ENCODE data around the gene SAMMSON. TPM values are rescaled to one million over a fixed set of nuclear protein-coding genes. Genes with fewer than 3 reads are reported as not detected.

Gene SAMMSON
- total RNA-seq, 1 experiment from 2014 or later, result not detected

GRCh38 chr3:70049761-70050160, 50.2 kb downstream of the SAMMSON start:
- Histone ChIP-seq H3K36me3 (ENCODE audit: control insufficient read depth, insufficient read depth, low read length) (no peaks in the 10 kb centered on the region), H3K9me3 (ENCODE audit: control insufficient read depth, insufficient read depth, low read depth, low read length) (no peaks in the 10 kb centered on the region), H3K4me3 (ENCODE audit: low read depth in 2 of 2, low read length in 2 of 2) (no peak overlapping the region), H3K27ac (ENCODE audit: low read length) (no peak overlapping the region), H3K4me1 (ENCODE audit: control insufficient read depth, insufficient read depth, low read length) (no peaks in the 10 kb centered on the region), H3K27me3 (ENCODE audit: control insufficient read depth, insufficient read depth, low read length) (no peaks in the 10 kb centered on the region)
- CTCF ChIA-PET, result no interaction called here
- in situ Hi-C loops (cut with HindIII; ENCODE audit: low pct_unique_long_range_greater_than_20kb, low sequenced_read_pairs) (no loop called here), intact Hi-C loops (cut with micrococcal nuclease; ENCODE audit: unreplicated experiment) (no loop called here)
- TF ChIP-seq REST (IDR thresholded peaks at IDR 0.05; ENCODE audit: insufficient read depth in 1 of 2, low read depth in 2 of 2, low read length in 1 of 2), result no peak
- DNase-seq (ENCODE audit: low read depth, low spot score) (no peak), ATAC-seq (no peak)
- POLR2A ChIA-PET, result no interaction called here
- no TSS peak for BruUV-seq (replicated peaks)

DNA sequence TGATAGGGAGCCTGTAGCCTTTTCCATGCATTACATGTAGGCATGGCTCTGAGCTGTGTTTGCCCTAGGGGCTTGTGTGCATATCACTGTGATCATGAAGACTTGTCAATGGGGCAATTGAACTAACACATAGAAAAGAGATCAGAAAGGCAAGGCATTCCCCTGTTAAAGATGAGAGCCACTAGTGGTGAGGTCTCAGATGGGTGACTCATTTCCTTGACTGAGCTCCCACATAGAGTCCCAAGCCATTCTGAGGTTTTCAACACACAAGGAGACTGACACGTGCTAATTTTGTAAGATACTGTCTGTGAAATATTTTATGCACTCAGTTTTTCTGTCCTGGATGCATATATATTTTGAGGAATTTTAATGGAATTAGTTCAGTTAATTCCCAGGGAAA, 53.8 kb downstream of the SAMMSON start:
- Histone ChIP-seq H3K27me3 (ENCODE audit: control insufficient read depth, insufficient read depth, low read length) (no peaks in the 10 kb centered on the region; the same call in 1 of the 2 replicates), H3K4me3 (ENCODE audit: low read depth in 2 of 2, low read length in 2 of 2) (no peak overlapping the region), H3K9me3 (ENCODE audit: control insufficient read depth, insufficient read depth, low read depth, low read length) (no peaks in the 10 kb centered on the region), H3K27ac (ENCODE audit: low read length) (no peak overlapping the region), H3K4me1 (ENCODE audit: control insufficient read depth, insufficient read depth, low read length) (no peaks in the 10 kb centered on the region), H3K36me3 (ENCODE audit: control insufficient read depth, insufficient read depth, low read length) (no peaks in the 10 kb centered on the region)
- intact Hi-C loops (cut with micrococcal nuclease; ENCODE audit: unreplicated experiment) (no loop called here), in situ Hi-C loops (cut with HindIII; ENCODE audit: low pct_unique_long_range_greater_than_20kb, low sequenced_read_pairs) (no loop called here)
- POLR2A ChIA-PET, result no interaction called here
- CTCF ChIA-PET, result no interaction called here
- no TSS peak for BruUV-seq (replicated peaks)
- no peak for TF ChIP-seq REST (IDR thresholded peaks at IDR 0.05; ENCODE audit: insufficient read depth in 1 of 2, low read depth in 2 of 2, low read length in 1 of 2)
- no peak for TF ChIP-seq POLR2AphosphoS5 (IDR thresholded peaks at IDR 0.05; ENCODE audit: low read depth, low read length)
- no peak for TF ChIP-seq TCF7L2 (IDR thresholded peaks at IDR 0.05; ENCODE audit: low read depth, low read length)
- TF ChIP-seq CTCF (IDR thresholded peaks at IDR 0.05), result no peak
- TF ChIP-seq SIN3A (IDR thresholded peaks at IDR 0.05; ENCODE audit: borderline replicate concordance, insufficient read depth, low read depth, low read length), result no peak
- ATAC-seq (no peak), DNase-seq (ENCODE audit: low read depth, low spot score) (no peak)
